HUES6 (cell line): Measurements from ENCODE around the gene DEPP1.
A peak's percentile ranks its signal among the peaks of the same experiment; 100 is the strongest.

Source experiments
- H3K27ac ChIP-seq: 2 replicates; pipeline ENCODE4 v1.7.0; 2013; ENCODE audit warnings: low read depth, mild to moderate bottlenecking, low read length, inconsistent platforms
- H3K27me3 ChIP-seq: 2 replicates; pipeline ENCODE4 v1.6.1; 2013; ENCODE audit warnings: low read length; ENCODE audit not compliant: control insufficient read depth, insufficient read depth
- H3K36me3 ChIP-seq: 2 replicates; pipeline ENCODE4 v1.6.1; 2013; ENCODE audit warnings: low read length; ENCODE audit not compliant: control insufficient read depth, insufficient read depth
- H3K4me1 ChIP-seq: 2 replicates; pipeline ENCODE4 v1.6.1; 2013; ENCODE audit warnings: low read length; ENCODE audit not compliant: control insufficient read depth, insufficient read depth
- H3K4me3 ChIP-seq: 2 replicates; pipeline ENCODE4 v1.5.1; 2013; ENCODE audit warnings: low read depth, low read length
- H3K9ac ChIP-seq: one replicate; pipeline ENCODE4 v1.6.1; 2013; ENCODE audit warnings: mild to moderate bottlenecking, low read length
- H3K9me3 ChIP-seq: 2 replicates; pipeline ENCODE4 v1.6.1; 2013; ENCODE audit warnings: low read depth, low read length; ENCODE audit not compliant: control insufficient read depth, insufficient read depth

Gene DEPP1

DNA sequence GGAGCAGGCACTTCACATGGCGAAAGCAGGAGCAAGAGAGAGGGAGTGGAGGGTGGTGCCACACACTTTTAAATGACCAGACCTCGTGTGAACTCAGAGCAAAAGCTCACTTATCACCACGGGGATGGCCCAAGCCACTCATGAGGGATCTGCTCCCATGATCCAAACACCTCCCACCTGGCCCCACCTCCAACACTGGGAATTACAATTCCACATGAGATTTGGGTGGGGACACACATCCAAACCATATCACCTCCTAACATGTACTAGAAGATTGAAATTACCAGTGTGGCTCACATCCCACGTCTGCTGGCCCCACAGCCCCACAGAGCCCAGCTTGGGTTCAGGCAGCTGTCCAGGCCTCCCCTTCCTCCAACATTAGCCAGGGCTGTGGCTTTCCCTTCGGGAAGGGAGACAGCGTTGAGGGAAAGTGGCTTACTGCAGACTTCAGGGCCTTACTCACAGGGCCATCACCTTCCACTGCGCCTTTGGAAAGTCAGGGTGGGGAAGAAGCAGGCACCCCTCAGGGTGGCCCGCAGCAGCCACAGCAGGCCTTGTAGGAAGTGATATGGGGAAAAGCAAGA is 7.7 kb downstream of the DEPP1 start:
- Histone ChIP-seq H3K27me3 (no peaks in the 10 kb centered on the region), H3K4me3 (no peak overlapping the region), H3K36me3 (peaks cover 9% of the 10 kb centered on the region), H3K9me3 (no peaks in the 10 kb centered on the region), H3K27ac (no peak overlapping the region), H3K4me1 (peaks cover 44% of the 10 kb centered on the region), H3K9ac (no peak overlapping the region)

DNA sequence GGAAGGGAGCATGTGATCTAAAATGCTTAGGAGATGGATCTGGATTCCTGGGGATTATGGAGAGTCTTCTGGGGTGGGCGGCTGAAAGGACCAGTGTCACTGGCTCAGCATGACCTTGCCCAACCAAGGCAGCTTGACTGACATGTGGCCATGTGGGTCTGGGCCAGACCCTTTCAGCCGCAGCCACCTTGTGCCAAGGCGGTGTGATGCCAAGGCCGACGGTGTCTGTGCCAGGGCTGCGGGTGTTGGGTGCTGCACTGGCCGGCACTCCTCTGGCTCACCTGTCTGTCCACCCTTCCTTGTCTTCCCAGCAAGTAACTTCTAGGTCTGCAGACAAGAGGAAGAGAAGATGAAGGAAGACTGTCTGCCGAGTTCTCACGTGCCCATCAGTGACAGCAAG is 8.8 kb downstream of the DEPP1 start:
- H3K9me3 ChIP-seq, result no peaks in the 10 kb centered on the region
- peaks cover 9% of the 10 kb centered on the region for H3K36me3 ChIP-seq
- H3K4me3 ChIP-seq, result no peak overlapping the region
- no peak overlapping the region for H3K9ac ChIP-seq
- H3K27me3 ChIP-seq, result no peaks in the 10 kb centered on the region
- no peak overlapping the region for H3K27ac ChIP-seq
- peaks cover 50% of the 10 kb centered on the region for H3K4me1 ChIP-seq

DNA sequence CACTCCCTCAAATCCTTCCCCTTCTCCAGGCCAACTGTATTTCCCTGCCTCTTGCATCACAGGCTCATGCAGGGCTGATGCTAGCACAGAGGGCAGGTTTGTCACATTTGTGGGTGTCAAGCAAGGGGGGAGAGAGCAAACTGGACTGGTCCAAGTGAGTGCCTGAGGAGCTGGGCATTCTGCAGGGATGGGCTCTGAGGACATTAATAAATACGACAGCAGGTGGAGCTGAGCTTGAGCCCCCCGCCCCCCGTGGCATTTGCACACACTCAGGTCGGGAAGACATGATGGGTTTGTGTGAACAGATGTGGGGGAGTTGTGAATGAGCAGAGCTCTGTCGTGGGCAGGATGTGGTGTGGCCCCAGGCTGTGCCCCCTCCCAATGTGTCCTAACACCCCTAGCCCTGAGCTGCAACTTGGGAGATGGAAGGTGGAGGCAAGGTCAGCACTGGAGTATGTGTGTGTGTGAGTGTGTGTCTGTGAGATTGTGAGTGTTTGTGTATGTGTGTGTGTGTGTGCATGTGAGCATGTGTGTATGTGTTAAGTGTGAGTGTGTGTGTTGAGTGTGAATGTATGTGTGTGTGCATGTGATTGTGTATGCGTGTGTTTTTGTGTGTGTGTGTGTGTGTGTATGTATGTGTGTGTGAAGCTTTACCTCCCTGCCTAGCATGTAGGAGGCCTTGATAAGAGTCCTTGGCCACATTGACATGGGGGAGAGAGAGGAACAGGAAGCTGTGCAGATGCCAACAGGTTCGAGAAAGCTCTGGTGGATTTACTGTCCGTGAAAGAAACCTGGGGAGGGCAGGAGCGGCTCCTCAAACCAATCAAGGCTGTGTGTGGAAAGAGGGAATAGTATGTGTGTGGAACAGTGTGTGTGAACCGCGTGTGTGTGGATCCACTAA is 9.9 kb downstream of the DEPP1 start:
- no peaks in the 10 kb centered on the region for H3K27me3 ChIP-seq
- no peak overlapping the region for H3K4me3 ChIP-seq
- no peak overlapping the region for H3K27ac ChIP-seq
- no peak overlapping the region for H3K9ac ChIP-seq
- H3K36me3 ChIP-seq, result peaks cover 9% of the 10 kb centered on the region
- H3K4me1 ChIP-seq, result peaks cover 50% of the 10 kb centered on the region
- no peaks in the 10 kb centered on the region for H3K9me3 ChIP-seq

DNA sequence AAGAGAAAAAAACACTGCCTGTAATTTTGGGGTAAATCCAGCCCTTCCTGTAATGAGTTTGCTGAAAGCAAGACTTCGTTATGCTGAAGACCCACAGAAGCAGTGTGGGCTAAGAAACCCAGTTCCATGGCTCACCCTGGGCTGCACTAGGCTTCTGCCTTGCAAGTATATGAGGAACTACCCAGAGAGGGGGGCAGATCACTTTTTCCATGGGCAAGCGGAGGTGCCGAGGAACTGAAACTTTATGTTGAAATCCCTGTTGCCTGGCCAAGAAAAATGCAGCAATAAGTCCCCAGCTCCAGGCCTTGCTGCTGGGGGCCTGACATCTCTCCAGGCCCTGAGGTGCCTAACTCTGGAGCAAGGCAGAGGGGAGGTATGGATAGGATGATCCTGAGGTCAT is 10.5 kb downstream of the DEPP1 start:
- H3K4me1 ChIP-seq, result peaks cover 50% of the 10 kb centered on the region
- H3K27me3 ChIP-seq, result no peaks in the 10 kb centered on the region
- no peak overlapping the region for H3K9ac ChIP-seq
- H3K9me3 ChIP-seq, result no peaks in the 10 kb centered on the region
- no peak overlapping the region for H3K27ac ChIP-seq
- H3K4me3 ChIP-seq, result no peak overlapping the region
- peaks cover 9% of the 10 kb centered on the region for H3K36me3 ChIP-seq

DNA sequence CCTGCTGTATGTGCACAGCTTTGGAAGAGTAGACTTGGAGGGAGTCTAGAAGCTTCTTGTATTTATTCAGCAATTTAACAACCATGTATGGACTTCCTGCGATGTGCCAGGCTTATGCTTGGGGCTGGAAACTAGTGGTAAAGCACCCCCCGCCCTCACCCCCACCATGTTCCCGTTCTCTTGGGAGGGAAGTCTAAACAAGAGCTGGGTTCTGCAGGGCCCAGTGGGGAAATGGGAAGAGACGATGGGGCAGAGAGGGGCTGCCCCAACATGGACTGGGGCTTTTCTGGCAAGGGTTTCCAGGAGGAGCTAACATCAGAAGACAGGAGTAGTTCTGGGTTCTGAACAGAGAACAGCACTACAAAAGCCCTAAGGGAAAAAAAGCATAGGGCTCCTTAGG is 11.0 kb downstream of the DEPP1 start:
- H3K27ac ChIP-seq, result no peak overlapping the region
- no peaks in the 10 kb centered on the region for H3K9me3 ChIP-seq
- peaks cover 50% of the 10 kb centered on the region for H3K4me1 ChIP-seq
- H3K4me3 ChIP-seq, result no peak overlapping the region
- H3K27me3 ChIP-seq, result no peaks in the 10 kb centered on the region
- H3K36me3 ChIP-seq, result peaks cover 9% of the 10 kb centered on the region
- no peak overlapping the region for H3K9ac ChIP-seq

DNA sequence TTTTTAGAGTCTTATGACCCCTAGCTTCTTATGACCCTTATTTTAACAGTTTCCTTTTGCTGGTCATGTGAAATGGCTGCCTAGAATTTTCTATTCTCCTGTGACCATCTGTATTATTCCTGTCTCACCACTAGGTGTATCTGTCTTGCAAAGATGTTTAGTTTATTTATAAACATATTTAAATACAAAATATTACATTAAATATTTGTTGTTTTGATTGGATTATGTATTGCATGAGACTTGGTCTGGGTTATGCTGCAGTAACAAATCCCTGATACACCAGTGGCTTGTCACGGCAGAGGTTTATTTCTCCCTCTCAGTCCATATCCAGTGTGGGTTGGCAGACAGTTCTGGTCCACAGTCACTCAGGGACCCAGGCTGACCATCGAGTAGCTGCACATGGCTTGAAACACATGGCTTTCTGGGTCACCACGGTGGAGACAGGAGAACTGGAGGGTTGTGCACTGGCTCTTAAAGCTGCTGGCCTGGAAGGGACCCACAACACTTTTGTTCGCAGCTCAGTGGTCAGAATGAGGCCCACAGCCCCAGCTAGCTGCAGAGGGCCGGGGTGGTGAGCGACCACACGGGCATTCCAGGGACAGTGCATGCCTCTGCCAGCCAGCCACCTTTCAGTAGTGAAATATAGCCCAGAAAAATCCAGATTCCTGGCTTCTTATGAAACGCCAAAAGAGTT is 11.6 kb downstream of the DEPP1 start:
- Histone ChIP-seq H3K9me3 (no peaks in the 10 kb centered on the region), H3K27me3 (no peaks in the 10 kb centered on the region), H3K9ac (no peak overlapping the region), H3K4me3 (no peak overlapping the region), H3K36me3 (peaks cover 9% of the 10 kb centered on the region), H3K4me1 (peaks cover 53% of the 10 kb centered on the region), H3K27ac (no peak overlapping the region)

DNA sequence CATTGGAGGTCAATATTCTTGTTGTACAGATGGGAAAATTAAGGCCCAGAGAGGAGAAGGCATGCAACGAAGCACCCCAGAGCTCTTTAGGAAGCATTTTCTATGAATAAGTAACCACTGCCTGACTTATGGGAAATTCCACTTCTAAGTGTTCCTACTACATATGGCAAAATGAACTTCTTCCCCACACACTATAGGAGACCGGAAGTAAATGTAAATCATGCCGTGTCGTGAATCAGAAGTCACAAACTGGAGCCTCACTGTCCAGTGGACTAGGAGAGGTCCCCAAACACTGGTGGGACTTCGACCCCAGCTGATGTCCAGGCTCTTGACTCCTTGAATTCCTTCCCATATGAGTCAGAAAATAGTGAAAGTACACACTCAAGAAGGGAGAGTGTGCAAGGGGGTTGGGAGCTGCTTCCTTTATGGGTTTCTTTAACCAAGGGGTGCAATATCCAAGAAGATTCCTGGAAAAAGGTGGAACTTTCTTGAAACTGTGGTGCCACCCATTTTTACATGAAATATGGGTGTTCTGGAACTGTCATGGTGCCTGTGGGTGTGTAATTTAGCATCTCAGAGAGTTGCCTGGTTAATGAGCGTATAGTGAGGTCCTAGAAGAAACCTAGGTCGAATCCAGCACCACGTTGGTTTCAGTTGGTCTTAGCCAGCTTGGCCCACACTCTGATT is 12.3 kb downstream of the DEPP1 start:
- no peaks in the 10 kb centered on the region for H3K27me3 ChIP-seq
- peaks cover 55% of the 10 kb centered on the region for H3K4me1 ChIP-seq
- H3K4me3 ChIP-seq, result no peak overlapping the region
- H3K27ac ChIP-seq, result no peak overlapping the region
- no peak overlapping the region for H3K9ac ChIP-seq
- no peaks in the 10 kb centered on the region for H3K9me3 ChIP-seq
- H3K36me3 ChIP-seq, result peaks cover 9% of the 10 kb centered on the region

DNA sequence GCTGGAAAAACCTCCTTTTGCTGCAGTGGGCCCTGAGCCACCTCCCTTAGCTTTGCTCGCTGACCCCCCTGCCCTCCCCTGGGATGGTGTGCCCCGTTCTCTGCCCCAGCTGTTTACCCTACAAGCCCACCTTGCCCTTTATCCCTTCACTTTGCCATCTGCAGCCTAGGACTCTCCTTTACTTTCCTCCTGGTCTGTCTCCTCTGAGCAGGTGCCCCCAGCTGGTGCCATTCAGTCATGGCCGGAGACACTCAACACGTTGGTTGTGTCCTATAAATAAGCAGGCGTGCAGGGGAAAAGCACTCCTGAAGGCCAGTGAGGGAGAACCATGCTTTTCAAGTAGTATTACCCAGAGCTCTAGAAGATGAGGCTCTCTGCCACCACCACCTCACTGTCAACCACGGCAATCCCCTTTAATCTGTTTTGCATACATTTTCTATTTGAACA is 12.9 kb downstream of the DEPP1 start:
- peaks cover 60% of the 10 kb centered on the region for H3K4me1 ChIP-seq
- H3K9ac ChIP-seq, result no peak overlapping the region
- H3K36me3 ChIP-seq, result peaks cover 5% of the 10 kb centered on the region
- no peaks in the 10 kb centered on the region for H3K27me3 ChIP-seq
- no peak overlapping the region for H3K4me3 ChIP-seq
- H3K27ac ChIP-seq, result no peak overlapping the region
- no peaks in the 10 kb centered on the region for H3K9me3 ChIP-seq

DNA sequence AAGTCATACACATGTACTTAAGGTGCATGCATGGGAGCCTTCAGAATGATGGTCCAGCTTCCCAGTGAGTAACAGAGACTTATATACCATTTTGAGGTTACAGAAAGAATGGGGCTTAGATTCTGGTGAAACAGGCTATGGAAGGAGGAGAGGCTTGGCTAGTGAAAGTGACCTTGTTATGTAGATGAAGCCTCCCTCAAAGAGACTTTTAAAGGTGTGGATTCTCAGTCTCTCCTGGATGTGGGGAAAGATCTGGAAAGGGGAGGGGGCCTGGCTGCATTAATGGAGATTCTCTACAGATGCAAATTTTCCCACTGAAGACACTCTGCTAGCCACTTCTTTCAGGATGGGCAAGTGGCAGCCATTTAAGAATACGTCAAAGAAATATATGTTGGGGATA is 13.5 kb downstream of the DEPP1 start:
- H3K4me3 ChIP-seq, result no peak overlapping the region
- peaks cover 4% of the 10 kb centered on the region for H3K27me3 ChIP-seq
- H3K36me3 ChIP-seq, result 0 out of 2 replicates have a peak, but pooled peaks cover 4% of the 10 kb centered on the region
- H3K9ac ChIP-seq, result no peak overlapping the region
- peaks cover 66% of the 10 kb centered on the region for H3K4me1 ChIP-seq
- no peak overlapping the region; the same call in 1 of the 2 replicates for H3K27ac ChIP-seq
- H3K9me3 ChIP-seq, result no peaks in the 10 kb centered on the region

DNA sequence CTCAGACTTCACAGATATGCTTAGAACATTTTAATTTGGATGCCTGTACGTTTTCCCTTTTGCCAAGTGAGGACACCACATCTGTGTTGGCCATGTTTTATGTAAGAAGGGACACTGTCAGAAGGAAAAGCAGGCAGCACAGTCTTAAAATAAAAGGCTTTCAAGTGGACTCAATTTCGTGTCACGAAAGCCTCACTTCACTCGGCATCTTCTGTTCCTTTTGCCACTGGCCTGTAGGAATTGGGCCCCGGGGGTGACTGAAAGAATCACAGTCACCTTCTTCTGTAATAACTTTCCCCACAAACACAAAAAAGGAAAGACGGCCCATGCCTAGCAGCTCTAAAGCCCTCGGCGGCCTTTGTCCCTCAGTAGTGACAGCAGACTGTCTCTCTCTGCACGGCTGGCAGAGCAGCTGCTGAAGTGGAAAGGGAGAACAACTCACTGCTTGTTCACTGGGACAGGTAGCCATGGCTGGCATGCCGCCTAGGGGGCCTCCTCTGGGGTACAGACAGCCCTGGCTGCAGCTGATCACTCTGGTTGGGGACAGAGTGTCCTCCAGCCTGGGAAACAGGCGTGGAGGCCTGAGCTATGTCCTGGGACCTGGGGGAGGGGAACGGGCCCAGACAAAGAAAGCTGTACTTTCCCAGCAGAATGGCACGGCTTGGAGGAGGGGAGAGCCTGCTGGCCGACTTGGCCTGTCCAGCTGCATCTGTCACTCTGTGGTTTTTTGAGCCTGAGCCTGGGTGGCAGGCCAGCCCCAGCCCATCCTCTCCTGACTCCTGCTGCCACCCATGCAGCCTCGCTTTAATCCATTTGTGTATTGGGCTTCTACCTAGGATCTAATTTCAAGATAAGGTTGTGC is 14.6 kb downstream of the DEPP1 start:
- H3K27ac ChIP-seq, result peak overlapping the region; percentile 10; the same call in 1 of the 2 replicates
- peak overlapping the region; percentile 32 for H3K9ac ChIP-seq

More for the DNA sequence above, 14.6 kb downstream of the DEPP1 start:
- peak overlapping the region; percentile 1; the same call in 1 of the 2 replicates for H3K4me3 ChIP-seq
- peaks cover 71% of the 10 kb centered on the region for H3K4me1 ChIP-seq
- H3K9me3 ChIP-seq, result no peaks in the 10 kb centered on the region
- peaks cover 7% of the 10 kb centered on the region for H3K27me3 ChIP-seq
- H3K36me3 ChIP-seq, result no peaks in the 10 kb centered on the region
